ENCODE measurements around the gene RNF7.
A peak's percentile ranks its signal among the peaks of the same experiment; 100 is the strongest.

RNF7 gene

DNA sequence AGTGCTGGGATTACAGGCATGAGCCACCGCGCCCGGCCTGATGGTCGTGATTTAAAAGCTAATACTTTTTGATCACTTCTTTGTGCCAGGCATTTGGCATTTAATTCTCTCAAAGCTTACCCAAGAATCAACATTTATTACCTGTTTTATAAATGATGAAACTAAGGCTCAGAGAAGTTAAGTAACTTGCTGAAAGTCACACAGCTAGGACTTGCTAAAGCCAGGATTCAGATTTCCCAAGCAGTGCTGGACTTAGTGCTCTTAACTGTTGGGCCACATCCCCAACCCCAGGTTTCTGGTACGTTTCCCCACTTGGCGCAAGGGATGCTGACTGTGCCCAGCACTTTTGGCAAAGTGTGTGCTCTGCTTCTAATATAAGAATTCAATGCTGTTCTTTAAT lies 35.6 kb downstream of the RNF7 start:
- in situ Hi-C loops (cut with HindIII; ENCODE audit: low sequenced_read_pairs) = no loop called here
- no peak overlapping the region for H3K4me3 ChIP-seq (ENCODE audit: low read depth, low read length)
- TF ChIP-seq, protein P1, sequence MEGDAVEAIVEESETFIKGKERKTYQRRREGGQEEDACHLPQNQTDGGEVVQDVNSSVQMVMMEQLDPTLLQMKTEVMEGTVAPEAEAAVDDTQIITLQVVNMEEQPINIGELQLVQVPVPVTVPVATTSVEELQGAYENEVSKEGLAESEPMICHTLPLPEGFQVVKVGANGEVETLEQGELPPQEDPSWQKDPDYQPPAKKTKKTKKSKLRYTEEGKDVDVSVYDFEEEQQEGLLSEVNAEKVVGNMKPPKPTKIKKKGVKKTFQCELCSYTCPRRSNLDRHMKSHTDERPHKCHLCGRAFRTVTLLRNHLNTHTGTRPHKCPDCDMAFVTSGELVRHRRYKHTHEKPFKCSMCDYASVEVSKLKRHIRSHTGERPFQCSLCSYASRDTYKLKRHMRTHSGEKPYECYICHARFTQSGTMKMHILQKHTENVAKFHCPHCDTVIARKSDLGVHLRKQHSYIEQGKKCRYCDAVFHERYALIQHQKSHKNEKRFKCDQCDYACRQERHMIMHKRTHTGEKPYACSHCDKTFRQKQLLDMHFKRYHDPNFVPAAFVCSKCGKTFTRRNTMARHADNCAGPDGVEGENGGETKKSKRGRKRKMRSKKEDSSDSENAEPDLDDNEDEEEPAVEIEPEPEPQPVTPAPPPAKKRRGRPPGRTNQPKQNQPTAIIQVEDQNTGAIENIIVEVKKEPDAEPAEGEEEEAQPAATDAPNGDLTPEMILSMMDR (IDR thresholded peaks at IDR 0.05; ENCODE audit: low read depth, low read length) = no peak
- DNase-seq (ENCODE audit: low read depth, low spot score) = no peak

DNA sequence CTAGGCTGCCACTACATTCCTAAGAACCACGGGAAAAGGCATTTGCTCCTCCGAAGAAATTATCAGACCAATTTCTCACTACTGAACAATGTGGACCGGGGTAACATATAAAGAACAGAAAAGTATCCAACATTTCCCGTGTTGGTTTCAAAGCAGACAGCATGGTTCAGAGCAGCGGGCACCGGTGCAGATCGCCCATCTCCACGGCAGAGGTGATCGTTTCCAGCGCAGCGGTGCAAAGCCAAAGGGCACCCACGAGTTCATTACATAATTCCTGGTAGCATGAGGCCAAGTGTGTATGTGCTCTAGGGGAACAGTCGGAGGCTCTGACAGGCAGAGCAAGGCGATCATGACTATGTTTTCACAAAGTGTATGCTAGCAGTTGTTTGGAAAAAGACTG lies 38.3 kb downstream of the RNF7 start:
- no peak overlapping the region for H3K4me3 ChIP-seq (ENCODE audit: low read depth, low read length)
- TF ChIP-seq, protein P1 (IDR thresholded peaks at IDR 0.05; ENCODE audit: low read depth, low read length) = no peak
- DNase-seq (ENCODE audit: low read depth, low spot score) = no peak
- in situ Hi-C loops (cut with HindIII; ENCODE audit: low sequenced_read_pairs) = no loop called here

DNA sequence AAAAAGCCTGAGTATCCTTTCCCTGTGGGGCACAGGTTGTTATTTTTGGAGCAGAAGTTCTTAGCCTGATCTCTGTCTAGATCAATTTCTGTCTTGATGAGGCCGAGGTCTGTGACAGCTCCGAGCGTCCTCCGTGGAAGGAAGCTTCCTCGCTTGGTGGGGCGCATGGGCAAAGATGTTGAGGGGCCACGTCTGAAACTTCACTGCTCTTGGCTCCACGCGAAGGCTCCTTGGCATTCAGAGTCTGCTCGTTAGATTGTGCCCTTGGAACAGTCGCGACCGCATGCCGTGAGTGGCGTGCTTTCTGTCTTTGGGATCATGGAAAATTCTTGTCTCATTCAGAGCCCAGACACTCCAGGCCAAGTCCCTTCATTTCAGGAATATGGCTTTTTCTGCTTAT lies 38.8 kb downstream of the RNF7 start:
- no peak for DNase-seq (ENCODE audit: low read depth, low spot score)
- no peak overlapping the region for H3K4me3 ChIP-seq (ENCODE audit: low read depth, low read length)
- TF ChIP-seq, protein P1 (IDR thresholded peaks at IDR 0.05; ENCODE audit: low read depth, low read length) = no peak
- in situ Hi-C loops (cut with HindIII; ENCODE audit: low sequenced_read_pairs) = no loop called here

DNA sequence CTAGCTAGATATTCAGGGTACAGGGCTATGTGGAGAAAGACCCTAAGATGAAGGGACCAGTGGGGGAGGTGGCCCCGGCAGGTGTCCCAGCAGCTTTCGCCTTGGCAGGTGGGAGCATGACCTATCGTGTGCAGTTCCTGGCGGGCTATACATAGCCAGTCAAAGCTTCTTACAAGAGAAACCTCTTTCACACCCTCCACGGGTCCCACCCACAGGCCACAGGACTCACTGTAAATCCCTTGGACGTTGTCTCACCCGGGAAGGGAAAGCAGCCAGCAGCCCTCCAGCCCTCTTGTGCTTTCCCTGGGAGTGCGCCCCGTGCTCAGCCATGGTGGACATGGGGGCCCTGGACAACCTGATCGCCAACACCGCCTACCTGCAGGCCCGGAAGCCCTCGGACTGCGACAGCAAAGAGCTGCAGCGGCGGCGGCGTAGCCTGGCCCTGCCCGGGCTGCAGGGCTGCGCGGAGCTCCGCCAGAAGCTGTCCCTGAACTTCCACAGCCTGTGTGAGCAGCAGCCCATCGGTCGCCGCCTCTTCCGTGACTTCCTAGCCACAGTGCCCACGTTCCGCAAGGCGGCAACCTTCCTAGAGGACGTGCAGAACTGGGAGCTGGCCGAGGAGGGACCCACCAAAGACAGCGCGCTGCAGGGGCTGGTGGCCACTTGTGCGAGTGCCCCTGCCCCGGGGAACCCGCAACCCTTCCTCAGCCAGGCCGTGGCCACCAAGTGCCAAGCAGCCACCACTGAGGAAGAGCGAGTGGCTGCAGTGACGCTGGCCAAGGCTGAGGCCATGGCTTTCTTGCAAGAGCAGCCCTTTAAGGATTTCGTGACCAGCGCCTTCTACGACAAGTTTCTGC lies 40.1 kb downstream of the RNF7 start:
- in situ Hi-C loops (cut with HindIII; ENCODE audit: low sequenced_read_pairs) = no loop called here
- no peak for DNase-seq (ENCODE audit: low read depth, low spot score)
- no peak overlapping the region for H3K4me3 ChIP-seq (ENCODE audit: low read depth, low read length)
- TF ChIP-seq, protein P1 (IDR thresholded peaks at IDR 0.05; ENCODE audit: low read depth, low read length) = no peak

DNA sequence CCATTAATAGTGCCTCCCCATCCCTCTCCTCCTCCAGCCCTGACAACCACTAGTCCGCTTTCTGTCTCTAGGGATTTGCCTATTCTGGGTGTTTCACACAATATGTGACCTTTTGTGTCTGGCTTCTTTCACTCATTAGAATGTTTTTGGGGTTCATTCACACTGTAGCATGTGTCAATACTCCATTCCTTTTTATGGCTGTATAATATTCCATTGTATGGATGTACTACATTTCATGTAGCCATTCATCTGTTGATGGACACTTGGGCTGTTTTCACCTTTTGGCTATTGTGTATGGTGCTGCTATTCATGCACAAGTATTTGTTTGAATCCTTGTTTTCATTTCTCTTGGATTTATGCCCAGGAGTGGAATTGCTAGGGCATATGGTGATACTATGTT lies 41.6 kb downstream of the RNF7 start:
- DNase-seq (ENCODE audit: low read depth, low spot score) = no peak
- in situ Hi-C loops (cut with HindIII; ENCODE audit: low sequenced_read_pairs) = no loop called here
- no peak overlapping the region for H3K4me3 ChIP-seq (ENCODE audit: low read depth, low read length)
- TF ChIP-seq, protein P1 (IDR thresholded peaks at IDR 0.05; ENCODE audit: low read depth, low read length) = no peak

DNA sequence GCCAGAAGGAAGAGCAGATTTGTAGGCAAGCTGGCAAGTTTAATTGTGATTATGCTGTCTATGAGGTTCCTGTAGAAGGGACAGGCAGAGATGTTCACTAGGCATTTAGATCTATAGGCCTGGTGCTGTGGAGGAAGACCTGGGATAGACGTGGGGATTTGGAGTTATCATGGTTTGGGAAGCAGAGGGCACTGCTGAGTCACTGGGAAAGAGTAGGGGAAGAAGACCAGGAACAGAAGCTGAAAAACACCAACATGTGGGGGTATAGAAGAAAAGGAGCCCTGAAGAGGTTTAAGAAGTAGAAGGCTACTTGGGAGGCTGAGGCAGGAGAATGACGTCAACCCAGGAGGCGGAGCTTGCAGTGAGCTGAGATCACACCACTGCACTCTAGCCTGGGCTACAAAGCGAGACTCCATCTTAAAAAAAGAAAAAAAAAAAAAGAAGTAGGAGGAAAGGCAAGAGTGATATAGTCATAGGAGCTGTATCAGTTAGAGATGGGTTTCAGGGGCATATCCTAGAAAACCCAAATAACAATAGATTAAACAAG lies 44.4 kb downstream of the RNF7 start:
- peak; percentile 2 for DNase-seq (ENCODE audit: low read depth, low spot score)
- TF ChIP-seq, protein P1 (IDR thresholded peaks at IDR 0.05; ENCODE audit: low read depth, low read length) = peak; percentile 23
- H3K4me3 ChIP-seq (ENCODE audit: low read depth, low read length) = no peak overlapping the region
- in situ Hi-C loops (cut with HindIII; ENCODE audit: low sequenced_read_pairs) = no loop called here
